GM18508 (cell line): ENCODE measurements around the gene DEFB115.
"Not testable (repeated sequence)": the region's sequence is repeated elsewhere in the genome, so short reads cannot be mapped to it uniquely, and the experiment has no call there.

ENCODE experiments used
- ATAC-seq: cut with Tn5 transposase; IDR thresholded peaks from one replicate; pipeline ENCODE4 v1.9.1; 2021; ENCODE audit warnings: moderate number of reproducible peaks; ENCODE audit not compliant: insufficient read depth, unreplicated experiment

Gene DEFB115, protein sequence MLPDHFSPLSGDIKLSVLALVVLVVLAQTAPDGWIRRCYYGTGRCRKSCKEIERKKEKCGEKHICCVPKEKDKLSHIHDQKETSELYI

GRCh38 chr20:31257364-31257763, at the start of gene DEFB115:
DEFB115 (plus strand) TSS chr20:31257664; CDS start chr20:31257664, 0 bp downstream.
- no peak for ATAC-seq

GRCh38 chr20:31236953-31237352, 20.5 kb upstream of the DEFB115 start:
- ATAC-seq, result no peak

DNA sequence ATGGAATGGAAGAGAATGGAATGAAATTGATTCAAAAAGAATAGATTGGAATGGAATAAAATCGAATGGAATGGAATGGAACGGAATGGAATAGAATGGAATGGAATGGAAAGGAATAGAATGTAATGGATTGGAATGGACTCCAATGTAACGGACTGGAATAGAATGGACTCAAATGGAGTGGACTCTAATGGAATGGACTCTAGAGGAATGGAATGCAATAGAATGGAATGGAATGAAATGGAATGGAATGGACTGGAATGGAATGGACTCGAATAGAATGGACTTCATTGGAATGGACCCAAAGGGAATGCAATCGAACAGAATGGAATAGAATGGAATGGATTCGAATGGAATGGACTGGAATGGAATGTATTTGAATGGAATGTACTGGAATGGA, 19.7 kb upstream of the DEFB115 start:
- no peak for ATAC-seq

DNA sequence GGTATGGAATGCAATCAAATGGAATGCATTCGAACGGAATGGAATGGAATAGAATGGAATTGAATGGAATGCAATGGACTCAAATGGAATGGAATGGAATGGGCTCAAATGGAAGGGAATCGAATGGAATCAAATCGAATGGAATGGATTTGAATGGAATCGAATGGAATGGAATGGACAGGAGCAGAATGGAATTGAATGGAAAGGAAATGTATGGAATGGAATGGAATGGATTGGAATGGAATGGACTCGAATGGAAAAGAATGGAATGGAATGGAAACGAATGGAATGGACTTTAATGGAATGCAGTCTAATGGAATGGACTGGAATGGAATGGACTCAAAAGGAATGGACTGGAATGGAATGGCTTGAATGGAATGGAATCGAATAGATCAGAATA, 18.3 kb upstream of the DEFB115 start:
- ATAC-seq, result no peak

GRCh38 chr20:31256959-31257358, 505 bp upstream of the DEFB115 start:
- ATAC-seq, result no peak

DNA sequence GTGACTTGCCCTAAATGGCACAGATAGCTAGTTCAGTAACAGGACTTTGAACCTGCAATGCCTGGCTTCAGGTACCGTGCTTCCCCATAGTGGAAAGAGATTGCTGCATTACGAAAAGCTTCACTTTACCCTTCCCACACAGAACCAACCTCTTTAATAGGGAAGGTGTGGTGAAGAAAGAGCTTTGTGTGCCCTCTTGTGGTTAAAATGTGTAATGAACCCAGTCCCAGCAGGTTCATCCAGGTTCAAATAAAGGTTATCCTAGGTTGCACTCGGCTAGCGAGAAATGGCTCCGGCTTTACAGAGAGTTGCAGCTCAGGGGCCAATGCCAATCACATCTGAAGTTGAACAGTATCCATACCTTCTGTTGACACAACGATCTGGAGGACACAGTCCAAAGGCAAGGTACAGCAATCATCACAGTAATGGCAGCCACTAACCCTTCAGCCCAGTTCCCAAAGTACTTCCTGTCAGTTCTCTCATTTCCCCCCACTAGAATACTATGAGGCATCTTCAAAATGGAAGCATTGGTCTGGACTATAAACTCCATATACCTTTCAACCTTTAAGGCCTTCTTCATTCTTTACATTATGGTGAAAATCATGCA, 3.0 kb downstream of the DEFB115 start:
- no peak for ATAC-seq

- ATAC-seq, result no peak
Measured at GRCh38 chr20:31274441-31274840, 17.0 kb downstream of the DEFB115 start.

DNA sequence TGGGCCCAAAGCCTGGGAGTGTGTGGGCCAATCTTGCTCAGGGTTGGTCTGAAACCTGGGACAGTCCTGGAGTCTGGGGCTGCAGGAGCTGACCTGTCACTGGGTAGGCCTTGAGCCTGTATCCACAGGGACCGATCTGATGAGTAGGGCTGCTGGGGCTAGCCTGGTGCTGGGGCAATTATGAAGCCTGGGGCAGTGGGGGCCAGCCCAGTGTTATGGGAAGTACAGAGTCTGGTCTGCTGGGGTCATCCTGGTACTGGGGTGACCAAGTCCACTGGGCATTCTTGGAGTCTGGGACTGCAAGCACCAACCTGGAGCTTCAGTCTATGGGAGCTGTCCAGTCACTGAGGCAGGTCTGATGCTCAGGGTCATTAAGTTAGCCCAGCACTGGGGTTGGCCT, 20.7 kb downstream of the DEFB115 start:
- ATAC-seq, result no peak

- not testable (repeated sequence) for ATAC-seq
Measured at GRCh38 chr20:31284964-31285363, 27.5 kb downstream of the DEFB115 start.

- ATAC-seq, result no peak
Measured at GRCh38 chr20:31308535-31309162, 51.2 kb downstream of the DEFB115 start, which contains the start of gene DEFB116. DEFB116 (minus strand) TSS chr20:31308585; CDS start chr20:31308585, 0 bp downstream.
